ENCODE data around the gene COPE.
"Not testable (repeated sequence)": the region's sequence is repeated elsewhere in the genome, so short reads cannot be mapped to it uniquely, and the experiment has no call there.

The COPE gene

DNA sequence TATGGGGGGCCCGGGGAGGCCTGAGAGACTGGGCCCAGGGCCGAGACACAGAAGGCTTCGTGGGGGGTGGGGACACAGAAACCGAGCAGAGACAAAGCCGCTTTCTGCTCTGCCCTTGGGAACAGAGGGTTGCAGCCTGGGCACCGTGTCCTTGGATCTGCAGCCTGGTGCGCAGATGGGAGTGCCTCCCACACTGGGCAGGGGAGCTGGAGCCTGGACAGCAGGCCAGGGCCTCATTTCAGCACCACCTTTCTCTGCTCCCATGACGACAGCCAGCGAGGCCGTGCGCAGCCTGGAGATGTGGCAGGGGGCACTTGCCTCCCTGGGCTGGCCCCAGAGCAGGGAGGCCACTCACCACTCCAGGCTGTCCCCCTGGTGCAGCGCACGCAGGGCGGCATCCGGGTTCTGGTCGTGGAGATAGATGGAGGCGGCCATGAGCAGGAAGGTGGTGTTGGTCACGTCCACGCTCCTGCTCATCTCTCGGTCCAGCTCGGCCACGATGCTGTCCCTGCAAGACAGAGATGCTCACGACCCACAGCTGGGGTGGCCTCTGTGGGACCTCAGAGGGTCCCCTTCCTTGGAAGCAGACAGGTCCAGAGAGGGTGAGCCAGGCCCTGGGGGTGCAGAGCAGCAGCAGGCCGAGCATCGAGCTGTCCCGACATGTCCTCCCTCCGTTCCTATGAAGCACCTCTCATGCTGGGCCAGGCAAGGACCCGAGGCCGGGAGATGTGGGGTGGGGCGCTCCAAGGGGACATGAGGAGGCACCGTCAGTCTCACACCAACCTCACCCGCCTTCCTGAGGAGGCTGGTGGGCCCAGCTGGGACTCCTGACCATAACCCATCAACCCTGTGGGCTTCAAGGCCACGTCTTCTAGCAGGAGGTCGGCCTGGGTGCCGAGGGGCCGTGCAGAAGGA, 12.3 kb downstream of the COPE start:
- DNase-seq, result no peak

DNA sequence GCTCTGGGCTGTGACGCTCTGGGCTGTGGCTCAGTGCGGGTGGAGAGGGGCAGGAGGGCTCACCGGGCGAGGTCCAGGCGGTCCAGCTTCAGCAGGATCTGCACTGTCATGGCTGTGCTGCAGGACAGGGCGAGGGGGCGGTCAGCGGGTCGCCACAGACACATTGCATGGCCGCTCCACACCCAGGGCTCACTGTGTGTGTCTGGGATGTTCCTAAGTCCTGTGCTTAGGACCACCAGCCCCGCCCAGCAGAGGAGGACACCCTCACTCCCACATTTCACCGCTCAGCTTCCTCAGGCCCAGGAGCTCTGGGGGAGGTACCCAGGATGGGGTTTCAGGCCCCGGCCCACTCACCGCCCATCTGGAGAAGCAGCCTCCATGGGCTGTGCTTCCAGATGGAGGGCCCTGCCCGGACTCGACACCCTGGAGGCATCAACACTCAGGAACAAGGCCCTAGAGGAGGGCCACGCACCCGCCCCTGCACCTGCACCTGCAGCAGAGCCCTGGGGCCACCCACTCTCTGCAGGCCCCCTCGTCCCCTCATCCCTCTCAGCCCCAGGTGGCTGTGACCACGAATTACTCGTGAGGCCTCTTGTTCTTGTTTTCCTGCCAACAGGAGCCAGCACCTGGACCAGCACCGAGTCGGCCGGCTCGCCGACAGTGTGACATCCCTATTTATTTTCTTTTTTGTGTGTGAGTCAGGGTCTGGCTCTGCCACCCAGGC, 13.5 kb downstream of the COPE start:
- DNase-seq, result no peak

DNA sequence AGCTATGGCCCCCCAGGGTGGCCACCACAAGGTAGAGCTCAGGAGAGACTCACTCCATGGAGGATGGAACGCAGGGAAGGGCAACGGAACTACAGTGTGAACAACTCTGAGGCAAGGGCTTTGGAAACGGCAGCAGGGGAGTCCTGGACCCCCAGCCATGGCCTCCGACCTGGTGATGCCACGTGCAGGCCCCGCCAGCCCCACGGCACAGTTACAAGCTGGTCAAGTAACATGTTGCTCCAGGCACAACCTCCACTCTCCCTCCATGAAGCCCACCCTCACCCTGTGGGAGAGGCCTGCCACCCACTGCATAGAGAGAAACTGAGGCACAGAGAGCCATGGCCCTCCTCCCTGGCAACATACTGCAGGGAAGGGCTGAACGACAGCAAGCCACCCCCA, 14.1 kb downstream of the COPE start:
- no peak for DNase-seq

DNA sequence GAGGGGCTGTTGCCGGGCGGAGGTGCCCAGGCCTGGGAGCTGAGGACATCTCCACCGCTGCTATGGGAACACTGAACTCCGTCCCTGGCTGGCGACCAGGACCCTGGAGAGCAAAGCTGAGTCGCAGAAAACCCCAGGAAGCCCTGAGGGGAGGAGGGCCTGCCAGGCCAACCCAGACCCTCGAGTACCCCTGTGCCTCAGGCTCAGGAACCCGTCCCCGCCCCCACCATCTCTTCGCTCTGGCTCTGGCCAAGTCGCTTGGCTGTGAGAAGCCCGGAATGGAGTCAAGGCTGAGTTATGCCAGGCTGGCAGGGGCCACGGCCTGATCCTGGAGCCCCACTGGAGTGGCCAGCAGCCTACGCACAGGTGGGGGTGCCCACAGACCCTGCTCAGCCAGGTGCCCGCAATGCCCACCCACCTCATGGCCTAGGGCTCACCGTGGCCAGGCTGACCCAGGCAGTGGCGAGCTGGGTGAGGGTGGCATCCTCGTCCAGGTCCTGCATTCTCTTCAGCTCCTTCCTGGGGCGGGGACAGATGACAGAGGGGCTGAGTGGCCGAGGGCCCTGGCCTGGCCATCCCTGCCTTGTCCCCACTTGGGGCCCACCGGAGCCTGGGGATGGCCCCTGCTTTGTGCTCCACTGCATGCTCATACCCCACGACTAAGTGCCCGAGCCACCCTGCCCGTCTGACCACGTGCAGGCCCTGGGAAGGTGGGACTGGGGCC, 14.7 kb downstream of the COPE start:
- no peak for DNase-seq

DNA sequence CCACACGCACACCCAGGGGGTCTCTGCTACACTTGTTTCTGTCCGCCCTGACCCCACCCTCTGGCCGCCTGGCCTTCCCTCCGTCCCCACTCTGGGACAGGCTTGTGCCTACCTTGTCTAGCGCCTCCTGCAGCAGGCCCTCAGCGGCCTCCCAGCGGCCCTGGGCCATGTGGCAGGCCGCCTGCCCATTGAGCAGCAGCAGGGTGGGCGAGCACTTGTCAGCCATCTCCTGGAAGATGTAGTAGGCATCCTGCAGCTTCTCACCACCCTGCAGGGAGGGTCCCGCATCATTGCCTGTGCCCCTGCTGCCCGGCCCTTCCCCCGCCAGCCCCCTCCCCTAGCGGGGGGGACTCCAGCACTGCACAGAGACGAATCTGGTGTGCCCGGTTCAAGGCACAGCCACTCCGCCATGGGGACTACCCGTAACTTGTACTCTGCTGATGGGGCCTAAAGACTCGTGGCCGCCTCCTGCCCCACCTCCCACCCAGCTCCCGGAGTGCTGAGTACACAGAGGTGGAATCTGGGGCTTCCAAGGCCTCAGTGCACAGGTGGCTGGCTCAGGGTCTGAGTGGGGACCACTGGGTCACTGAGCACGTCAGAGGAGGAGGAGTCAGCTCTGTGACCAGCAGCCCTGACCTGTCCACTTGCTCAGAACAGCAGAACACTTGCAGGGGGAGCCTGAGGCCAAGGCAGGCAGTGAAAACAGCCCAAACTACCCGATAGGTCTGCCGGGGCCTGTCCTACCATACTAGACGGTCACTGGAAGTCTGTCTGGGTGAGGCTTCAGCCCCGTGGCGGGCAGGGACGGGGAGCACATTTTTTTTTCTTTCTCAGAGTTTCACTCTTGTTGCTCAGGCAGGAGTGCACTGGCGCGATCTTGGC, 15.8 kb downstream of the COPE start:
- no peak for DNase-seq

DNA sequence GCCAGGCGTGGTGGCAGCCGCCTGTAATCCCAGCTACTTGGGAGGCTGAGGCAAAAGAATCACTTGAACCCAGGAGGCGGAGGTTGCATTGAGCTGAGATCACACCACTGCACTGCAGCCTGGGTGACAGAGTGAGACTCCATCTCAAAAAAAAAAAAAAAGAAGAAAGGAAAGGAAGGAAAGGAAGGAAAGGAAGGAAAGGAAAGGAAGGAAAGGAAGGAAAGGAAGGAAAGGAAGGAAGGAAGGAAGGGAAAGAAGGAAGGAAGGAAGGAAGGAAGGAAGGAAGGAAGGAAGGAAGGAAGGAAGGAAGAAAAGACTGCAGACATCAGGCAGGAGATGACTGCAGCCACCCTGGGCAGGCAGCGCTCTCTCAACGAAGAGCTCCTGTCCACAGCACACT, 16.7 kb downstream of the COPE start:
- not testable (repeated sequence) for DNase-seq

DNA sequence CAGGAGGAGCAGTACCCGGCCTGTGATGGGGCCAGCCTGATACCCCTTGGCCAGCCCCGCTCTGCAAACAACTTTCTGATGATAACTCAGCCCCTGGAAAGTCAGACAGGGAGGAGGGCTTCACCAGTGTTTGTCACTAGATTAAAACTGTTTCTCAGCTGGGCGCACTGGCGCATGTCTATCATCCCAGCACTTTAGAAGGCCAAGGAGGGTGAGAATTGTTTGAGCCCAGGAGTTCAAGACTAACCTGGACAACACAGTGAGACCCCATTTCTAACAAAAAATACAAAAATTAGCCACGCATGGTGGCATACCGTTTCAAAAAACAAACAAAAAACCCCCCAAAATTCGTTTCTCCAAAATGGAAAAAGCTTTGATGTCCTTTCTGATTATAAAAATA, 17.7 kb downstream of the COPE start:
- no peak for DNase-seq

DNA sequence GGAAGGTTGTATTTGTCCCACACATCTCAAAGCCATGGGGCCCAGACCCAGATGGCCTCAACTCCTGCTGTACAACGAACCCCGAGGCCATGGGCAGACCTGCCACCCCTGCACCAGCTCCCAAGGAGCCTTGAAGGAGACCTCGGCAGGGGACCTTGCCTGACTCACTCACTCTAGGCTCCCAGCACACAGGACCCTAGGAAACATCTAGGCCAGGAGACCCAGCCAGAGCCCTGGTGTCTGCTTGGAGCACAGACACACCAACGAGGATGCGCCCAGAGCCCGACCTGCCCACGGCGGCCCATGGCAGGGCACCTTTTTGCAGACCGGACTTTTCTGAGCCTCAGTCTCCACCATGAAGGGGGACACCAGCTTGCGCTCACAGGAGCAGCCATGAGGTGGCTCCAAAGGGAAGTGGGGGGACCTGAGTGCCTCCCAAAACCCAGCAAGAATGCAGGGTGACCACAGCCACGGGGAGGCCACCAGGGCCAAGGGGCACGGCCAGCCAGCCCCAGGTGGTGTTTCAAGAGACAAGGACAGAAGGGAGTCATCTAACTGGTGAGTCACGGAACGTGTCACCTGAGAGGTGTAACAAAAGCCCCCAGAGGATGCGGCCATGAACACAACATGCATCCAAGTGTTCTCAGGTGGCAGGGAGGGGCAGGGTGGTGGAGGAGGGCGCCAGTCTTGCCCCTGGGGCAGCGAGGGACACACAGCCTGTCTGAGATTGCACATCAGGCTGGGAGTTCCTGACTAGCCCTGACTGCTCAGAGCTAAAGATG, 18.3 kb downstream of the COPE start:
- no peak for DNase-seq

DNA sequence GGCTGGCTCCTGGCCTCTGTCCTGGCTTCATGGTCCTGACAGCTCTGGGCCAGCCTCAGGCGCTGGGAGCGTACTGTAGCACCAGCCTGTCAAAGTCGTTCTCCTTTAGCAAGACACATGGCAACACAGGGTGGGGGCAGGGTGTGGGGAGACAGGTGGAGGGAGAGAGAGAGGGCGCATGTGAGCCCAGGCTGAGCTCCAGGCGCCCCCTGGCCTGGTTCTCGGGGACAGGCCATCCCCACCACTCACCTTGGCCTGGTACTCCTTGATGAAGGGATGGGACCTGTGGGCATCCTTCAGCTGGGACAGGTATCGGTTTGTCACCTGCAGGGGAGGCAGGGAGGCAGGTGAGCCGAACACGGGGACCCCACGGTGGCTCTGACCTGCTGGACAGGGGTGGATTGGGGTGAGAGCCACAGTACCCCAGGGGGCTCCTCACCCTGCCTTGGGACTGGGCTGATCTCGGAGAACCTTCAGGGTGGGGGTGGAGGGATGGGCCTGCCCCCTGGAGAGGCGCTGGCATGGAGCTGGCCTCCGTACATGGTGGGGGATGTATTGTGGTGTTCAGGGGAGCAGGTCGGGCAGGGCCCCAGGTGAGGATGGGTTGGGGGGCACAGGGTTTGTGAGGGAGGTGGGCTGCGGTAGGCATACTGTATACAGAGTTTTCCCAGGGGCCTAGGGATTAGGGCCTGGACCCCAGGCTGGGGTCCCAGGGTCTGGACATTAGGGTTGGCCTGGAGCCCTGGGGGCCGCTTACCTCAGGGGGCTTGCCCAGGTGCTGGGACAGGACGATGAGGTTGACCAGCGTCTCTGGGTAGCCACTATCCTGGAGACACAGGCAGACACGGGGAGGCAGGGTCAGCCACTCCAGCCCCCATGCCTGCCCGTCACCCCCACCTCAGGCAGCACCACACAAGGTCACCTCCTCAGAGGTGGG, 19.3 kb downstream of the COPE start:
- DNase-seq, result no peak

DNA sequence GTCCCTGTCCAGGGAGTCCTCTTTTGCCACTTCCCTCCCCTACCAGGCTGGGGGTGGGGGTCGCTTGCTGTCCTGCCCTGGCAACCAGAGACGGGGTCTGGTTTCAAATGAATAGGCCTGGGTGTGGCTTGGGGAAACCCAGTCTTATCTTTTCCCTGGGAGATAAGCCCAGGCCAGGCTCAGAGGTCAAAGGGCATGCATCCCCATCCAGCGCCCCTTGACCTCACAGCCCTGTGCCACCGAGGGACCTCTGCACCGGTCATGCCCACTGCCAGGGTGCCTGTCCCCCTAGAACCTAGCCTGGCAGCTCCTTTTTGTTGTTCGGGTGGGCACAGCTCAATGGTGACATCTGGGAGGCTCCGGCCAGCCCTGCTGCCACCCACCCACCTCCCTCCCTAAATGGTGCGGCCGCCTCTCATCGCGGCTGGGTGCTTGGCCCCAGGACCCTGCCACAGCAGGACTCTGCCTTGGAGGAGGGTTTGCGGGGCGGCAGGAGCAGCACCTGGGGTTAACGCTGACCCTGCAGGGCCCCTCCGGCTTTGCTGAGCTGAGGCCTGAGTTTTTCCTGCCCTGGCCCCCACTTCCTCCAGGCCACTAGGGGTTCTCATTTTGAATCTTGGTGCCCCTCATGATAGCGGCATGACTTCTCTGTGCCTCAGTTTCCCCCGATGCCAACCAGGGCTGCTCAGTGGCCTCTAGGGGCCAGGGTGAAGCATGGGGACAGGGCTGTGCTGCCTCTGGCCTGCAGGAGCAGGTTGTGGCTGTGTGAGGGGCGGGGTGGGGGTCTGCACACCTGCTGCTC, 20.4 kb downstream of the COPE start:
- DNase-seq, result no peak

DNA sequence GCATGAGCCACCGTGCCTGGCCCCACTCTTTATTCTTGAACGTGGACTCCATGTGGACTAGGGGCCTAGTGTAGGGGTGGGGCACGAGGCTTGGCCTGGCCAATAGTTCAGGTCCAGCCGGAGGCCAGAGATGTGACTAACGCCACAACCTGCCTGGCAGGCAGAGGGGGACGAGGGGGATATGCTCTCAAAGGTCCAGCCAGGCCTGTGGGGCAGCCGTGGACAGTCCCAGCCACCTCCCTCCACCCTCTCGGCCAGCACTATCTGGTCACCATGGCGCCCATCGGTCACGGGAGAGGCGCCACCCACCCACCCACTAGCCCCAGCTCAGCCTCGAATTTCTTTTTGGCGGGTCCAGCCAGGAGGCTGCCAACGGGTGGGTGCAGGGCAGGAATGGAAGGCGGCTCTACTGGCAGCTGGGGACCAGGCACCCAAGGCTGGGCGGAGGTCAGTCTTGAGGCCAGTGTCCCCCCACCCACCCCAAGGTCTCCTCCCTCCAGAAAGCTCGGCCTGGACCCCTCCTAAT, 21.0 kb downstream of the COPE start:
- no peak for DNase-seq

DNA sequence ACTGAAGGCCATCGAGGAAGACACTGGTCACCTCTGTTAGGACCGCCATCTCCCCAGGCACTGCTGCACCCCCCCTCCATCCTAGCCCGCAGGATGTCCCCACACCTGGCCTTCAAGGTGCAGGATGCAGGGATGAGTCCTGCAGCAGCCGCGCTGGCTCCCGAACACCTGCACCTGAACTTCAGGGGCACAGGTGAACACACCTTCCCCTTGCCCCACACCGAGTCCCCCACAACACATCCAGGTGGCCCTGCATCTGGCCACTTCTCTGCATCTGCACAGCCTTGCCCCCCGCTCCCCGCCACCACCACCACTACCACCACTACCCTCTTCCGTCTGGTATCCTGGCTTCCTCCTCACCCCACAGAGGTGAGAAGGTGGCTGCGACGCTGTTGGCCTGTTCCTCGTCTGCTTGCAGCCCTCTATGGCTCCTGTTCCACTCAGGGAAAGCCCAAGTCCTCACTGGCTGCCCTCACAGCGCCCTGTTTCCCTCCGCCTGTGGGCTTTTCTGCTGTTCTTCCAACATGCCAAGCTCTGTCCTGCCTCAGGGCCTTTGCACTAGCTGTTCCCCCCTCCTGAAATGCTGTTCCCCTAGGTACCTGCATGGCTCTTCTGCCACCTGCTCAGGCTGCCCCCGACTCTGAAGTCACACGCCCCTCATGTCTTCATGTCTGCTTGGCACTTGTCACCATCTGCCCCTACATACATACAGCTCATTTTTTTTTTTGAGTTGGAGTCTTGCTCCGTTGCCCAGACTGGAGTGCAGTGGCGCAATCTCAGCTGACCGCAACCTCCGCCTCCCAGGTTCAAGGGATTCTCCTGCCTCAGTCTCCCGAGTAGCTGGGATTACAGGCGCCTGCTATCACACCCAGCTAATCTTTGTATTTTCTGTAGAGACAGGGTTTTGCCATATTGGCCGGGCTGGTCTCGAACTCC, 21.8 kb downstream of the COPE start:
- DNase-seq, result no peak

DNA sequence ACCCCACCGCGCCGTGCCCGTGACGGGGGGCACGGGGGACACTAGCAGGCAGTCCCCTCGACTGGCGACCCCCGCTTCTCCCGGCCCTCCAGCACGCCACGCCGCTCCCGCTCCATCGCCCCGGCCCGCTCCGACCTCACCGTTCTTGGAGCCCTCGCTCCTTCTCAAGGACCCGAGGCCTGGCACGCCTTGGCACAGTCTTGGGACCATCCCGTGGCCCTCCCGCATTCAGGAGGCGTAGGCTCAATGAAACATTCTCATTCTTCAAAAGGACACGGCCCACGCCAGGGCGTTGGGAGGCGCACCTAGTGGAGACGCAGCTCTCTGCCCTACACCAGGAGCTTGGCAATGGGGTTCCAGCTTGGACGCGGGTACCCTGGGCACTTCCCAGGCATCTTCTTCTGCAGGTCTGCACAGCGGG, 22.8 kb downstream of the COPE start:
- DNase-seq, result no peak

DNA sequence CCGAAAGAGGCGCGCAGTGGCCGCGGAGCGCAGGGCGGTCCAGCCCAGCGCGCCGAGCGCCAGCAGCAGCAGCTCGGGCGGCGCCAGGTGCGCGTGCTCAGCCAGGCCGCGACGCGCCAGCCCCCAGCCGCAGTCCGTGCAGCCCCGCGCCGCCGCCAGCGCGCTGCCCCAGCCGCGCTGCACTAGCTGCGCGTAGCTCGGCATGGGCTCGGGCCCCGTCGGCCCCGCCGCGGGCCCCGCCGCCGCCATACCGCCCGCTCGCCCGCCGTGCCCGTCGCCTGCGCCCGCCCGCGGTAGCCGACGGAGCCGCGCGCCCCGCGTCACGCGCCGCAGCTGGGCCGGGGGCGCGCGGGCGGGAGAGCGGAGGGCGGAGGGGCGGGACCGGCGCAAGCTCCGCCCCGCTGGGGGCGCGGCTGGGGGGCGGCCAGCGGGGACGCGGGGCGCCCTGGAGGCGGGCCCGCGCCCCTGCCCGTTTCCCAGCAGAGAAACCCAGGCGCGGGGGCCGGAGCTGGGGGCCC, 23.3 kb downstream of the COPE start, which contains the start of gene CERS1:
Gene CERS1 (minus strand): TSS at position 335 of the 518 bp plus-strand sequence. CDS start 86 bp downstream, at position 249.
- DNase-seq, result no peak

DNA sequence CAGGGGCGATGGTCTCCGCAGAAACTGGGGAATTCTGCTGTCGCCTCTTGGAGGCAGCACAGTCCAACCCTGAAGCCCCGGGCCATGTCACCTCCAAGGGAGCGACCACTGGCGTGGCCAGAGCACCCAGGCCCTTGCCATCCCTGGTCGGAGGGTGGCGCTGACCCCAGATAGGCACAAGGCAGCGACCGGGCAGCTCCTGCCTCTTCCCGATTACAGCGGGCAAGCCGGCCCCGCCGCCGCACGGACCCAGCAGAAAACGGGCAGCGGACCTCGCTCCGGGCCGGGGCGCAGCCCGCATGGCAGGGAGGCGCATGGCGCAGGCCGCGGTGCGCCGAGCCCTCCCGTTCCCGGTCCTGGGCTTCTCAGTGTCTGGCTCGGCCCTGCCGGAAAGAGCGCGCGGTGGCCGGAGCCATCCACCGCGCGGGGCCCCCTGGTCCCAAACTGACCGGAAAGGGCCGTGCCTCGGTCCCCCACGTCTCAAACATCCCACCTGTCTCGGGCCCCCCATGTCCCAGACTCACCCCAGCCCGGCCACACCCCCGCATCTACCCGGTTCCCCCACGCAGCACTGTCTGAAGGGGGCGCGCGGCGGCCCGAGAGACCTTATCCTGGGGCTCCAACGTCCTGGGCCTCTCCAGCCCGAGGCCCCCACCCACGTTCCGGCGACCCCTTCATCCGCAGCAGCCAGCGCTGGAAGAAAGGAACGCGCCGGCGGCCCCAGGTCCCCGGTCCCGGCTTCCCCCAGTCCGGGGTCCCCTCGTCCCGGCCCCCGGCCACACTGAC, 24.0 kb downstream of the COPE start:
- no peak for DNase-seq

DNA sequence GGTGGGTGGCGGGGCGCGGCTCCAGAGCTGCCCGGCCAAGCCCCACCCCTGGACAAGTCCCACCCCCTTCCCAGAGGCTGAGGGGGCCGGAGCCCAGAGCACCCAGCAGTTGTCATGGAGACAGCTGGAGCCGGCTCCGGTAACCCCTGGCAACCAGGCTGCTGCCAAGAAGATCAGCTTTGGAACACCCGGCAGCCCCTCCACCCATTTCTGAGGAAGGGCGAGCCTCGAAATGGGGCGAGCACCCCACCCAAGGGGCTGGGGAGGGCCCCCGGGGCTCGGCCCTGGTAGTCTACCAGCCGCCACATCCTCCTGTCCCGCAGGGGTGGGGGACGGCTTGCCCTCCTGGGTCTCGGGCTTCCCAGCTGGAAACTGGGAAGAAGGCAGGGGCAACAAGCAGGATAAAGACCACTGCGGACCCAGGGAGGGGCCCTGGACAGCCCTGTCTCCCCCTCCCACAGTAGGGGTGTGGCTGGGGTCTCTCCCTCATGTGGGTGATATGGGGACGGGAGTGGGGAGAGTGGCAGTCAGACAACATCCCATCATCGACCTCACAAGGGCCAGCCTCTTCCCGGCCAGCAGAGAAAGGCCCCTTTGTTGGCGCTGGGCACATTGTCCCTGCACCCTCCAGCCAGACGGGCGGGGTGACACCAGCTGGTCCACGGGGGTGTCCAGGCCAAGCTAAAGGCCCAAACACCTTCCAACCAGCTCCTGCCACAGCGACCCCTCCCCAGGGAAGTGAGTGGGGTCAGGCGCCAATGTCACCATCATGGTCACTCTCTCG, 24.7 kb downstream of the COPE start:
- no peak for DNase-seq
